HG03469 (cell line): ENCODE results near the gene AGFG1.
A peak's percentile ranks its signal among the peaks of the same experiment; 100 is the strongest.

Experiments
- ATAC-seq: cut with Tn5 transposase; IDR thresholded peaks from one replicate; pipeline ENCODE4 v1.9.1; 2021; ENCODE audit warnings: mild to moderate bottlenecking, moderate library complexity, moderate number of reproducible peaks; ENCODE audit not compliant: unreplicated experiment

Gene AGFG1

GRCh38 chr2:227471924-227472264 is at the start of gene AGFG1:
Gene AGFG1 (plus strand): TSS chr2:227472156. CDS start chr2:227472422, 266 bp downstream.
- peak; percentile 86 for ATAC-seq

- ATAC-seq = no peak
Measured at GRCh38 chr2:227423656-227424499, 48.1 kb upstream of the AGFG1 start.

GRCh38 chr2:227428731-227429285 is 43.1 kb upstream of the AGFG1 start:
- ATAC-seq = no peak

GRCh38 chr2:227430639-227431038 is 41.3 kb upstream of the AGFG1 start:
- ATAC-seq = no peak

- no peak for ATAC-seq
Measured at GRCh38 chr2:227433171-227433570, 38.8 kb upstream of the AGFG1 start.

GRCh38 chr2:227436436-227437174 is 35.4 kb upstream of the AGFG1 start:
- no peak for ATAC-seq

- ATAC-seq = no peak
Measured at GRCh38 chr2:227439214-227439613, 32.7 kb upstream of the AGFG1 start.

- no peak for ATAC-seq
Measured at GRCh38 chr2:227442639-227443038, 29.3 kb upstream of the AGFG1 start.

GRCh38 chr2:227443889-227444568 is 27.9 kb upstream of the AGFG1 start:
- no peak for ATAC-seq

GRCh38 chr2:227447606-227448005 is 24.4 kb upstream of the AGFG1 start:
- ATAC-seq = no peak

- ATAC-seq = no peak
Measured at GRCh38 chr2:227450311-227450841, 21.6 kb upstream of the AGFG1 start.

- no peak for ATAC-seq
Measured at GRCh38 chr2:227450926-227451654, 20.9 kb upstream of the AGFG1 start.

GRCh38 chr2:227451655-227451992 is 20.3 kb upstream of the AGFG1 start:
- ATAC-seq = no peak

GRCh38 chr2:227453810-227454209 is 18.1 kb upstream of the AGFG1 start:
- ATAC-seq = no peak

GRCh38 chr2:227454323-227454860 is 17.6 kb upstream of the AGFG1 start:
- no peak for ATAC-seq

- ATAC-seq = no peak
Measured at GRCh38 chr2:227455200-227455599, 16.8 kb upstream of the AGFG1 start.

- no peak for ATAC-seq
Measured at GRCh38 chr2:227456102-227456501, 15.9 kb upstream of the AGFG1 start.

- ATAC-seq = no peak
Measured at GRCh38 chr2:227456772-227457171, 15.2 kb upstream of the AGFG1 start.

- peak; percentile 32 for ATAC-seq
Measured at GRCh38 chr2:227460070-227460485, 11.9 kb upstream of the AGFG1 start.

- no peak for ATAC-seq
Measured at GRCh38 chr2:227460833-227461232, 11.1 kb upstream of the AGFG1 start.
